ENCODE data around the gene HPCAL4.
A peak's percentile ranks its signal among the peaks of the same experiment; 100 is the strongest.

HPCAL4 gene

DNA sequence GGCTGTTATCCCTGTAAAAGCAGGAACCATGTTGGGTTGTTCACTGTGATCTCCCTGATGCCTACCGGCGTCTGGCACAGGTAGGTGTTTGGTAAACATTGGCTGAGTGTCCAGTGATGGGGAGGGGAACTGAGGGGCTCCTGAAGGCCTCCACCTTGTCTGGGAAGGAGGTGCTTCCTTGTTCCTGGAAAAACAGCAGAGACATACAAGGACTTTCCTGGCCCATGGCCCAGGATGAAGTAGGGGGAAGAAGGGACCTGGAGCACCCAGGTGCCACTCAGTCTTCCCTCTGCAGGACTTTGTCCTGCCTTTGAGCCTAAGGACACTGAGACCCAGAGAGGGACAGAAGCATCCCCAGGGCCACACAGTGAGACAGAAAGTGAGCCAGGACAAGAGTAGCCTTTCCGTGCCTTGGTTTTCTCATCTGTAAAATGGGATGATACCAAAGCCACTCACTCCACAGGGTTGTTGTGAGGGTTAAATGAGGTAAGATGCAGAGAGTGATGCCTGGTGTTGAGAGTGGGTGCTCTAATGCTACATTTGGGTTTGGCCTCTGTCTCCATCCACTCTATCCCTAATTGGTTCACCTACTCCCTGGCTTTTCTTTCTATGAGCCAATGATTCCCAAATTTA is 45.7 kb downstream of the HPCAL4 start:
- no peak for FAIRE-seq
- TF ChIP-seq POLR2AphosphoS5 (IDR thresholded peaks at IDR 0.05; ENCODE audit: low read depth, low read length) = no peak
- no peak for DNase-seq (ENCODE audit: insufficient read length)

GRCh38 chr1:39643705-39644104 is 47.5 kb downstream of the HPCAL4 start:
- no peak for TF ChIP-seq TAF1 (IDR thresholded peaks at IDR 0.05; ENCODE audit: borderline replicate concordance, low read depth, low read length)
- TF ChIP-seq POLR2A (IDR thresholded peaks at IDR 0.05; ENCODE audit: low read depth, low read length) = no peak
- TF ChIP-seq POLR2AphosphoS5 (IDR thresholded peaks at IDR 0.05; ENCODE audit: low read depth, low read length) = no peak
- FAIRE-seq (no peak), DNase-seq (ENCODE audit: insufficient read length) (no peak)

- TF ChIP-seq TAF1 (IDR thresholded peaks at IDR 0.05; ENCODE audit: borderline replicate concordance, low read depth, low read length) (no peak), POLR2A (IDR thresholded peaks at IDR 0.05; ENCODE audit: low read depth, low read length) (no peak), POLR2AphosphoS5 (IDR thresholded peaks at IDR 0.05; ENCODE audit: low read depth, low read length) (no peak)
- no peak for FAIRE-seq
- no peak for DNase-seq (ENCODE audit: insufficient read length)
Measured at GRCh38 chr1:39642796-39643195, 48.4 kb downstream of the HPCAL4 start.

GRCh38 chr1:39640861-39641260 is 50.4 kb downstream of the HPCAL4 start:
- FAIRE-seq (no peak), DNase-seq (ENCODE audit: insufficient read length) (no peak)
- no peak for TF ChIP-seq TAF1 (IDR thresholded peaks at IDR 0.05; ENCODE audit: borderline replicate concordance, low read depth, low read length)
- no peak for TF ChIP-seq POLR2A (IDR thresholded peaks at IDR 0.05; ENCODE audit: low read depth, low read length)
- TF ChIP-seq POLR2AphosphoS5 (IDR thresholded peaks at IDR 0.05; ENCODE audit: low read depth, low read length) = no peak

- TF ChIP-seq TAF1 (IDR thresholded peaks at IDR 0.05; ENCODE audit: borderline replicate concordance, low read depth, low read length) = no peak
- no peak for TF ChIP-seq POLR2AphosphoS5 (IDR thresholded peaks at IDR 0.05; ENCODE audit: low read depth, low read length)
- no peak for TF ChIP-seq POLR2A (IDR thresholded peaks at IDR 0.05; ENCODE audit: low read depth, low read length)
- FAIRE-seq (peak; percentile 58), DNase-seq (ENCODE audit: insufficient read length) (peak; percentile 69)
Measured at GRCh38 chr1:39639305-39640130, 51.7 kb downstream of the HPCAL4 start, which contains the start of gene HEYL. HEYL (minus strand) TSS chr1:39639643; CDS start chr1:39639625, 18 bp downstream.

GRCh38 chr1:39638965-39639304 is 52.3 kb downstream of the HPCAL4 start:
- no peak for DNase-seq (ENCODE audit: insufficient read length)
- FAIRE-seq = no peak
- TF ChIP-seq POLR2AphosphoS5 (IDR thresholded peaks at IDR 0.05; ENCODE audit: low read depth, low read length) (no peak), TAF1 (IDR thresholded peaks at IDR 0.05; ENCODE audit: borderline replicate concordance, low read depth, low read length) (no peak), POLR2A (IDR thresholded peaks at IDR 0.05; ENCODE audit: low read depth, low read length) (no peak)

- TF ChIP-seq POLR2A (IDR thresholded peaks at IDR 0.05; ENCODE audit: low read depth, low read length) = no peak
- TF ChIP-seq TAF1 (IDR thresholded peaks at IDR 0.05; ENCODE audit: borderline replicate concordance, low read depth, low read length) = no peak
- DNase-seq (ENCODE audit: insufficient read length) (no peak), FAIRE-seq (no peak)
Measured at GRCh38 chr1:39637361-39637760, 53.9 kb downstream of the HPCAL4 start.

GRCh38 chr1:39635871-39636210 is 55.4 kb downstream of the HPCAL4 start:
- FAIRE-seq (no peak), DNase-seq (ENCODE audit: insufficient read length) (no peak)
- no peak for TF ChIP-seq POLR2A (IDR thresholded peaks at IDR 0.05; ENCODE audit: low read depth, low read length)
- TF ChIP-seq POLR2AphosphoS5 (IDR thresholded peaks at IDR 0.05; ENCODE audit: low read depth, low read length) = no peak
- no peak for TF ChIP-seq TAF1 (IDR thresholded peaks at IDR 0.05; ENCODE audit: borderline replicate concordance, low read depth, low read length)

DNA sequence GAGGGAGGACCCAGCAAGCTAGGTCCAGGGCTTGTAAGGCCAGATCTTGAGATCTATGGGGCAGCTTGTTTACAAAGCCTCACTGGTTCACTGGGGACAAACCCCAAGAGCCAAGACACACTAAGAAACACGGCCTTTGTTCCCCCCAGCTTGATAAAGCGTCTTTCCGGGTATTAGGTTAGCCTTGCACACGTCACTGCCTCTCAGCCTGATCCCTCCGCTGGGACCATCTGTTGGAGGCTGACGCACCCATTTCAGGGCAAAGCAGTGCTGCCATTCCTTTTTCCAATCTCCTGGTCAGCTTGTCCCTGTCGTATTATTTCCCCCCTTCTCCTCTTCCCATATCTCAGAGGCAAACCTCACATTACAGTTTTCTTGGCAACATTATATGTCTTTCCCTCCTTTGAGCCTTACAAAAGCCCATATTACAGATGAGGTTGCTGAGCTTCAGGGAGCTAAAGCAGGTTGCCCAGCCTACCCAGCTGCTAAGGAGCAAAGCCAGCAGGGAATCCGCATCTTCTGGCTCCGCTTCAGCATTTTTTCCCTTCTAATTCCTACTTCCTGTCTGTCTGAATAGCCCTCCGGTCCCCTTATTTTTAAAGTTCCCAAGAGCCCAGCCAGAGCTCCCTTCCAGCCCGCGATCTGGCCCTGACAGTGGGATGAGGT is 55.9 kb downstream of the HPCAL4 start:
- FAIRE-seq = no peak
- no peak for TF ChIP-seq POLR2A (IDR thresholded peaks at IDR 0.05; ENCODE audit: low read depth, low read length)
- DNase-seq (ENCODE audit: insufficient read length) = no peak

- TF ChIP-seq POLR2AphosphoS5 (IDR thresholded peaks at IDR 0.05; ENCODE audit: low read depth, low read length) (no peak), TAF1 (IDR thresholded peaks at IDR 0.05; ENCODE audit: borderline replicate concordance, low read depth, low read length) (no peak), POLR2A (IDR thresholded peaks at IDR 0.05; ENCODE audit: low read depth, low read length) (no peak)
- FAIRE-seq (no peak), DNase-seq (ENCODE audit: insufficient read length) (no peak)
Measured at GRCh38 chr1:39633422-39633821, 57.8 kb downstream of the HPCAL4 start.

GRCh38 chr1:39632682-39633417 is 58.4 kb downstream of the HPCAL4 start:
- no peak for DNase-seq (ENCODE audit: insufficient read length)
- TF ChIP-seq POLR2AphosphoS5 (IDR thresholded peaks at IDR 0.05; ENCODE audit: low read depth, low read length) (no peak), POLR2A (IDR thresholded peaks at IDR 0.05; ENCODE audit: low read depth, low read length) (no peak), TAF1 (IDR thresholded peaks at IDR 0.05; ENCODE audit: borderline replicate concordance, low read depth, low read length) (no peak)
- FAIRE-seq = no peak
